Thymus (tissue), 11 donors: ENCODE data around the gene STPG1. TPM values are rescaled to one million over a fixed set of nuclear protein-coding genes. Genes with fewer than 3 reads are reported as not detected.

Experiments used
- DNase-seq, 9 donors: peaks; one replicate each; pipeline ENCODE4 v3.0.0-alpha.2; 2013; ENCODE audit warnings: low spot score in 9 of 9, low read depth in 6 of 9, missing footprints in 1 of 9
- H3K27ac ChIP-seq, 2 donors: one replicate each; pipeline ENCODE4 v1.5.1; 2013; ENCODE audit warnings: control low read depth in 1 of 2, low read depth in 1 of 2, low read length in 1 of 2, mild to moderate bottlenecking in 1 of 2, moderate library complexity in 1 of 2
- H3K27me3 ChIP-seq, 2 donors: one replicate each; pipeline ENCODE4 v1.5.1; 2013; ENCODE audit warnings: low read length in 1 of 2; ENCODE audit not compliant: control insufficient read depth in 2 of 2, insufficient read depth in 1 of 2
- H3K36me3 ChIP-seq, 2 donors: one replicate each; pipeline ENCODE4 v1.5.1; 2013; ENCODE audit warnings: low read length in 1 of 2, mild to moderate bottlenecking in 1 of 2, moderate library complexity in 1 of 2; ENCODE audit not compliant: control insufficient read depth in 2 of 2, insufficient read depth in 2 of 2
- H3K4me1 ChIP-seq, 2 donors: one replicate each; pipeline ENCODE4 v1.5.1; 2013; ENCODE audit warnings: low read length in 2 of 2; ENCODE audit not compliant: control insufficient read depth in 2 of 2, insufficient read depth in 2 of 2
- H3K4me3 ChIP-seq, 2 donors: one replicate each; pipeline ENCODE4 v1.5.1; 2013; ENCODE audit warnings: low read length in 2 of 2, control low read depth in 1 of 2, mild to moderate bottlenecking in 1 of 2
- H3K9me3 ChIP-seq, 2 donors: one replicate each; pipeline ENCODE4 v1.5.1; 2013; ENCODE audit warnings: low read length in 1 of 2, mild to moderate bottlenecking in 1 of 2; ENCODE audit not compliant: control insufficient read depth in 2 of 2, insufficient read depth in 1 of 2
- WGBS: extraction: QIAGEN DNeasy Blood & Tissue Kit; methylation state at CpG from one replicate; pipeline ENCODE4 v1.1.7; 2013; 5-methylcytosine and 5-hydroxymethylcytosine counted together
- polyA plus RNA-seq: library from polyadenylated mRNA; stranded (reverse); fragments of 200-250 nt; gene quantifications from one replicate; pipeline ENCODE4 v1.2.3, GENCODE V29; 2013
- total RNA-seq: library from RNA; stranded (reverse); fragments of 120-200 nt; gene quantifications from one replicate; pipeline ENCODE4 v1.2.4, GENCODE V29; 2013
- donor health status: healthy.

The STPG1 gene
- total and polyA plus RNA-seq, 2 donors, result 3.3 to 3.5 TPM

DNA sequence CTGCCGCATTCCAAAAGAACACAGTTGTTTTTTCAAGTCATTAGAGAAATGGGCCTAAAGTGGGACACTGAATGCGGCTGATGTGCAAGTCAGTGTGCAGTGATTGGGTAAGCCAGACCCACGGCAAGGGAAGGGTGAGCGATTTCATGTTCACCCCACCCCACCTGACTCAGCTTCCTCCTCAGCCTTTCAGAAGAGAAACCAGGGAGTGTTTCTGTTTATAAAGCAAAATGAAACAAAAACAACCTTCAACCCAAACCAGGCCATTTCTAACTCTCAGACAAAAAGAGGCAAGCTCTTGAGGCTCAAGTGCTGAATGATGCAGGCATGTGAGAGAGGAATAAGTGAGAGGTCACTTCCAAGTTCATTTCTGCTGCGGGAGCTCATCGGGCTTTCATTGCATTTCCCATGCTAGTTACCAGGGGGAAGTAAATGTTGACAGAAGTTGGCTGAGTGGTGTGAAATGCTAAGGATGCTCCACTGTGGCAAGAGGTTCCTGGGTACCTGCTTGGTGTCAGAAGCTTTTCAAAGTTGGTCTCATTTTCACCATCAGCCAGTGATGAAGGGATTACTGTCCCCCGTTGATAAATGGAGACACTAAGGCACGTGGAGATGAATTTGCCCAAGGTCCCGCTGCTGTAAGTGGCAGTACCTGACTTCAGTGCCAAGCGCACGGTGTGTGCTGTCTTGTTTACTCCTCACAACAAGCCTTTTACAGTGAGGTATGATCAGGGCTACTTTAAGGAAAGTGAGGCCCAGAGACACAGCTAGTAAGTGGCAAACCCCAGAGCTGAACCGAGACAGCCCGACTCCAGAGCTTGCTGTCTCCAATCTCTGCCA, 29.1 kb downstream of the STPG1 start:
- Histone ChIP-seq H3K4me3 (no peak overlapping the region), H3K4me1 (peaks cover 0 to 7% of the 10 kb centered on the region in 2 donors), H3K36me3 (no peaks in the 10 kb centered on the region), H3K27ac (no peak overlapping the region), H3K9me3 (no peaks in the 10 kb centered on the region), H3K27me3 (no peaks in the 10 kb centered on the region)
- DNase-seq, result peak in 1 of 9 donors; percentile 23
- WGBS, result 89% methylated on average over 13 of the region's 13 CpGs

DNA sequence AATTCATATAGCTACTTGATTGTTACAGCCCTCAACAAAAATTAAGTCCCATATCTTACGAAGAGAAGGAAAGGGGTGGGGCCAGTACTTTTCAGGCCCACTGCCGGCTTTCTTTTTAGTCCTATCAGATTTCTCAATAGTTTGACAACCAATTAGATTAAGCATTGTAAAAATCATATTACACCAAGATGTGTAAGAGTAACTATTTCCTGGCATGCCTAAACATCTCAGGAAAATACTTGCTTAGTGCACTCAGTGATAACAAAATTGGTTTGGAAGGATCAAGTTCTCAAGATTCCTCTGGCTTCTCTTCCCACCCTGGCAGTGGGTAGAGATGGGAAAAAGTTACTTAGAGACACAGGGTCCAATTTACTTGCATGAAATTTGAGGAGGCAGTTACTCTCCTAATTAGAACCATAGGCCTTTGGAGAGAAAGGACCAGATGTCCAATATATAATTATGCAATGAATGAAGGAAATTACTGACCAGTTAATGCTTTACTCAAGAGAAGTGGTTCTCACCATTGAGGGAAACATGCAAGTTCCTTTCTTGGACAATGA, 30.1 kb downstream of the STPG1 start:
- 91% methylated on average over 2 of the region's 2 CpGs for WGBS
- Histone ChIP-seq H3K4me3 (no peak overlapping the region), H3K9me3 (no peaks in the 10 kb centered on the region)

GRCh38 chr1:24382165-24382577, 31.4 kb downstream of the STPG1 start:
- Histone ChIP-seq H3K9me3 (no peaks in the 10 kb centered on the region), H3K27me3 (no peaks in the 10 kb centered on the region), H3K4me1 (peaks cover 0 to 7% of the 10 kb centered on the region in 2 donors), H3K27ac (no peak overlapping the region), H3K4me3 (no peak overlapping the region), H3K36me3 (no peaks in the 10 kb centered on the region)
- DNase-seq, result no peak
- WGBS, result 97% methylated on average over 8 of the region's 8 CpGs

More for the DNA sequence above, 30.1 kb downstream of the STPG1 start:
- H3K4me1 ChIP-seq, result peaks cover 0 to 7% of the 10 kb centered on the region in 2 donors
- no peaks in the 10 kb centered on the region for H3K27me3 ChIP-seq
- H3K27ac ChIP-seq, result no peak overlapping the region
- no peak for DNase-seq
- no peaks in the 10 kb centered on the region for H3K36me3 ChIP-seq

DNA sequence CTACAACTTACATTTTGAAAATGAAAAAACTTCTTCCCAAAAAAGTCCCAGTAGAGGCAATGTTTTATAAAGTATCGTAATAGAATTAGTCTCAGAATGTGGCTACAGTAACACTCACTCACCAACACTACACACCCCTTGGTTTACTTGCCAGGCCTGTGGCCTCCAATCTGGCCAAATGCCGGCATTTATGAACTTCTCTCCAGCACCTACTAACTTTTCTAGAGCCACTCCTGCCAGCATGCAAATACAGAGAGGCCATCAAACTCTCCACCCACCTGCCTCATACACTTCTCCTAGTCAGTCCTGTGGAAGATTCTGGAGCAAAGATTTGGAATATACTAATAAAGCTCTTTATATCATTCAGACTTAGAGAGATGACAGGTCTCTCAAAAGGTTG, 32.3 kb downstream of the STPG1 start:
- Histone ChIP-seq H3K27ac (no peak overlapping the region), H3K9me3 (no peaks in the 10 kb centered on the region)

GRCh38 chr1:24380508-24380907, 33.1 kb downstream of the STPG1 start:
- Histone ChIP-seq H3K27me3 (no peaks in the 10 kb centered on the region), H3K4me3 (no peak overlapping the region), H3K27ac (peak overlapping the region; percentile 2 to 64), H3K9me3 (no peaks in the 10 kb centered on the region), H3K36me3 (no peaks in the 10 kb centered on the region), H3K4me1 (peaks cover 0 to 7% of the 10 kb centered on the region in 2 donors)
- 97% methylated on average over 5 of the region's 5 CpGs for WGBS
- no peak for DNase-seq

More for the DNA sequence above, 32.3 kb downstream of the STPG1 start:
- DNase-seq, result no peak
- no peaks in the 10 kb centered on the region for H3K36me3 ChIP-seq
- peaks cover 0 to 7% of the 10 kb centered on the region in 2 donors for H3K4me1 ChIP-seq
- no peaks in the 10 kb centered on the region for H3K27me3 ChIP-seq
- H3K4me3 ChIP-seq, result no peak overlapping the region
- WGBS, result 99% methylated on average over 2 of the region's 2 CpGs

- WGBS, result 93% methylated on average over 8 of the region's 8 CpGs
- H3K27me3 ChIP-seq, result no peaks in the 10 kb centered on the region
- H3K36me3 ChIP-seq, result no peaks in the 10 kb centered on the region
- H3K27ac ChIP-seq, result peak overlapping the region in 1 of 2 donors; percentile 64
- H3K4me3 ChIP-seq, result no peak overlapping the region
- no peaks in the 10 kb centered on the region for H3K9me3 ChIP-seq
- DNase-seq, result no peak
- H3K4me1 ChIP-seq, result peaks cover 0 to 7% of the 10 kb centered on the region in 2 donors
Observed at GRCh38 chr1:24379733-24380315, 33.8 kb downstream of the STPG1 start.

- H3K4me1 ChIP-seq, result peaks cover 0 to 5% of the 10 kb centered on the region in 2 donors
- 96% methylated on average over 13 of the region's 13 CpGs for WGBS
- H3K27me3 ChIP-seq, result no peaks in the 10 kb centered on the region
- no peaks in the 10 kb centered on the region for H3K9me3 ChIP-seq
- DNase-seq, result no peak
- H3K27ac ChIP-seq, result no peak overlapping the region
- no peak overlapping the region for H3K4me3 ChIP-seq
- peaks cover 0 to 2% of the 10 kb centered on the region in 2 donors for H3K36me3 ChIP-seq
Observed at GRCh38 chr1:24374891-24375786, 38.4 kb downstream of the STPG1 start.

- DNase-seq, result no peak
Observed at GRCh38 chr1:24373710-24374109, 39.9 kb downstream of the STPG1 start.

More at GRCh38 chr1:24373710-24374109, 39.9 kb downstream of the STPG1 start:
- H3K4me3 ChIP-seq, result no peak overlapping the region
- H3K9me3 ChIP-seq, result no peaks in the 10 kb centered on the region
- 95% methylated on average over 8 of the region's 8 CpGs for WGBS
- peaks cover 0 to 2% of the 10 kb centered on the region in 2 donors for H3K4me1 ChIP-seq
- H3K27me3 ChIP-seq, result no peaks in the 10 kb centered on the region
- peaks cover 0 to 2% of the 10 kb centered on the region in 2 donors for H3K36me3 ChIP-seq
- H3K27ac ChIP-seq, result peak overlapping the region in 1 of 2 donors; percentile 0
